IMR-90 (cell line): Measurements from ENCODE around the gene NOC2L. TPM values are rescaled to one million over a fixed set of nuclear protein-coding genes. Genes with fewer than 3 reads are reported as not detected.

Experiments
- ATAC-seq: fragments of 200-7000 bp; cut with Tn5 transposase; 2 replicates; pipeline ENCODE4 v1.9.1; 2020; ENCODE audit warnings: low read depth, mild to moderate bottlenecking, moderate library complexity
- BruUV-seq: library from RNA; stranded (reverse); fragments of 400-500 nt; replicated peaks from 2 replicates; lab custom pipeline; 2021; lab: Mats Ljungman, UMichigan
- CTCF ChIA-PET: fragments of 300-600 bp; formaldehyde crosslinking; extraction: SDS; loops from one replicate; lab custom pipeline; 2021; ENCODE audit warnings: antibody characterized with exemption; lab: Yijun Ruan, JAX
- POLR2A ChIA-PET: fragments of 300-600 bp; sonication (Branson Sonifier 250); formaldehyde crosslinking; loops from one replicate; lab custom pipeline; 2022; ENCODE audit warnings: antibody characterized with exemption; ENCODE audit not compliant: unreplicated experiment; lab: Charles Lee
- DNase-seq: peaks from one replicate; pipeline ENCODE4 v3.0.0; 2013
- H2AFZ ChIP-seq: replicated peaks from 2 replicates; pipeline ENCODE3; 2013; ENCODE audit warnings: low read length, mild to moderate bottlenecking; ENCODE audit not compliant: poor library complexity
- H2AK5ac ChIP-seq: 2 replicates; pipeline ENCODE4 v1.6.1; 2013; ENCODE audit warnings: low read depth, low read length, inconsistent platforms
- H2AK9ac ChIP-seq: replicated peaks from 2 replicates; pipeline ENCODE3; 2013; ENCODE audit warnings: mild to moderate bottlenecking, low read depth, low read length, moderate library complexity; ENCODE audit not compliant: poor library complexity
- H2BK120ac ChIP-seq: 2 replicates; pipeline ENCODE4 v1.6.1; 2013; ENCODE audit warnings: low read depth, low read length, inconsistent platforms
- H2BK15ac ChIP-seq: 3 replicates; pipeline ENCODE4 v1.6.1; 2013; ENCODE audit warnings: low read depth, low read length, inconsistent platforms
- H2BK20ac ChIP-seq: 2 replicates; pipeline ENCODE4 v1.6.1; 2013; ENCODE audit warnings: low read depth, mild to moderate bottlenecking, inconsistent platforms, low read length, moderate library complexity
- H2BK5ac ChIP-seq: 2 replicates; pipeline ENCODE4 v1.6.1; 2013; ENCODE audit warnings: mild to moderate bottlenecking, low read depth, low read length, inconsistent platforms; ENCODE audit not compliant: poor library complexity, severe bottlenecking
- H3K14ac ChIP-seq: replicated peaks from 2 replicates; pipeline ENCODE4 v1.6.1; 2013; ENCODE audit warnings: low read depth, low read length, inconsistent platforms
- H3K18ac ChIP-seq: 2 replicates; pipeline ENCODE4 v1.6.1; 2013; ENCODE audit warnings: low read depth, low read length, control low read depth
- H3K23ac ChIP-seq: 2 replicates; pipeline ENCODE4 v1.6.1; 2013; ENCODE audit warnings: low read depth, low read length, inconsistent platforms
- H3K27ac ChIP-seq: 2 replicates; pipeline ENCODE4 v1.5.1; 2013; ENCODE audit warnings: mild to moderate bottlenecking, control low read depth, low read length; ENCODE audit not compliant: insufficient read depth
- H3K27me3 ChIP-seq: 2 replicates; pipeline ENCODE4 v1.6.1; 2013; ENCODE audit warnings: low read length; ENCODE audit not compliant: control insufficient read depth, insufficient read depth
- H3K36me3 ChIP-seq: 2 replicates; pipeline ENCODE4 v1.6.1; 2013; ENCODE audit warnings: low read length, mixed read lengths; ENCODE audit not compliant: control insufficient read depth, insufficient read depth
- H3K4ac ChIP-seq: 2 replicates; pipeline ENCODE4 v1.6.1; 2013; ENCODE audit warnings: low read depth, low read length, inconsistent platforms
- H3K4me1 ChIP-seq: 2 replicates; pipeline ENCODE4 v1.6.1; 2013; ENCODE audit warnings: low read length, mixed read lengths; ENCODE audit not compliant: control insufficient read depth, insufficient read depth
- H3K4me2 ChIP-seq: 2 replicates; pipeline ENCODE4 v1.6.1; 2013; ENCODE audit warnings: low read depth, mild to moderate bottlenecking, control low read depth, low read length, moderate library complexity
- H3K4me3 ChIP-seq: 2 replicates; pipeline ENCODE4 v1.5.1; 2013; ENCODE audit warnings: low read depth, mild to moderate bottlenecking, control low read depth, low read length, moderate library complexity; ENCODE audit not compliant: insufficient read depth
- H3K56ac ChIP-seq: 2 replicates; pipeline ENCODE4 v1.6.1; 2013; ENCODE audit warnings: low read length, inconsistent platforms; ENCODE audit not compliant: insufficient read depth; ENCODE audit errors: extremely low read depth
- H3K79me1 ChIP-seq, 2 experiments: 2 replicates each; pipeline ENCODE4 v1.6.1; 2013; ENCODE audit warnings: low read length in 2 of 2, inconsistent platforms in 1 of 2, low read depth in 1 of 2
- H3K9ac ChIP-seq: 2 replicates; pipeline ENCODE4 v1.6.1; 2013; ENCODE audit warnings: low read depth, low read length, control low read depth
- H3K9me1 ChIP-seq: 2 replicates; pipeline ENCODE4 v1.6.1; 2013; ENCODE audit warnings: low read length, inconsistent platforms; ENCODE audit not compliant: insufficient read depth
- H3K9me3 ChIP-seq: 2 replicates; pipeline ENCODE4 v1.6.1; 2013; ENCODE audit warnings: low read length; ENCODE audit not compliant: control insufficient read depth, insufficient read depth
- H4K20me1 ChIP-seq: 2 replicates; pipeline ENCODE4 v1.6.1; 2013; ENCODE audit warnings: low read length, inconsistent platforms; ENCODE audit not compliant: insufficient read depth
- H4K5ac ChIP-seq: 2 replicates; pipeline ENCODE4 v1.6.1; 2013; ENCODE audit warnings: mild to moderate bottlenecking, low read depth, low read length, control low read depth
- H4K8ac ChIP-seq, 2 experiments: 2 replicates each; pipeline ENCODE4 v1.6.1; 2013; ENCODE audit warnings: low read depth in 2 of 2, low read length in 2 of 2, control low read depth in 1 of 2, inconsistent platforms in 1 of 2
- H4K91ac ChIP-seq: 2 replicates; pipeline ENCODE4 v1.6.1; 2013; ENCODE audit warnings: low read depth, low read length, inconsistent platforms; ENCODE audit not compliant: insufficient read depth
- BHLHE40 ChIP-seq: fragments of 150-350 bp; IDR thresholded peaks from 2 replicates; pipeline ENCODE4 v1.6.1; 2016; ENCODE audit warnings: mild to moderate bottlenecking, low read depth, low read length
- CEBPB ChIP-seq: IDR thresholded peaks from 2 replicates; pipeline ENCODE4 v1.6.1; 2012; ENCODE audit warnings: low read depth, low read length, improper control_type of control experiment
- CHD1 ChIP-seq: IDR thresholded peaks from 2 replicates; pipeline ENCODE4 v1.6.1; 2012; ENCODE audit warnings: low read depth, low read length, improper control_type of control experiment
- FOS ChIP-seq: fragments of 150-350 bp; IDR thresholded peaks from 2 replicates; pipeline ENCODE4 v1.6.1; 2016; ENCODE audit warnings: low read depth, low read length
- MAFK ChIP-seq: IDR thresholded peaks from 2 replicates; pipeline ENCODE4 v1.6.1; 2012; ENCODE audit warnings: low read depth, low read length, improper control_type of control experiment
- MAZ ChIP-seq: IDR thresholded peaks from 2 replicates; pipeline ENCODE4 v1.6.1; 2012; ENCODE audit warnings: low read depth, mild to moderate bottlenecking, low read length, improper control_type of control experiment, moderate library complexity, borderline replicate concordance
- MXI1 ChIP-seq: IDR thresholded peaks from 2 replicates; pipeline ENCODE4 v1.6.1; 2012; ENCODE audit warnings: low read depth, mild to moderate bottlenecking, low read length, moderate library complexity, borderline replicate concordance
- POLR2A ChIP-seq: IDR thresholded peaks from 2 replicates; pipeline ENCODE4 v1.6.1; 2012; ENCODE audit warnings: mild to moderate bottlenecking, low read depth, low read length
- RAD21 ChIP-seq: IDR thresholded peaks from 2 replicates; pipeline ENCODE4 v1.6.1; 2012; ENCODE audit warnings: low read length, improper control_type of control experiment
- RCOR1 ChIP-seq: IDR thresholded peaks from 2 replicates; pipeline ENCODE4 v1.6.1; 2012; ENCODE audit warnings: mild to moderate bottlenecking, low read length, improper control_type of control experiment; ENCODE audit not compliant: insufficient replicate concordance
- RFX5 ChIP-seq: IDR thresholded peaks from 2 replicates; pipeline ENCODE4 v1.8.0; 2012; ENCODE audit warnings: low read depth, mild to moderate bottlenecking, low read length, moderate library complexity
- SMC3 ChIP-seq: fragments of 150-350 bp; IDR thresholded peaks from 2 replicates; pipeline ENCODE4 v1.6.1; 2016; ENCODE audit warnings: low read depth, mild to moderate bottlenecking, antibody characterized with exemption, low read length, moderate library complexity
- USF2 ChIP-seq: fragments of 150-350 bp; IDR thresholded peaks from 2 replicates; pipeline ENCODE4 v1.6.1; 2017; ENCODE audit warnings: mild to moderate bottlenecking, antibody characterized with exemption, low read length, low read depth
- WGBS, 2 experiments: methylation state at CpG; one replicate each; pipeline versions ENCODE4 v1.1.5 to v1.1.7; 2013; ENCODE audit warnings: missing lambda C conversion rate in 2 of 2; ENCODE audit not compliant: insufficient read length in 1 of 2; ENCODE audit errors: extremely low coverage in 2 of 2; 5-methylcytosine and 5-hydroxymethylcytosine counted together
- dilution Hi-C: fragments of 300-500 bp; cut with HindIII; formaldehyde crosslinking; loops from one replicate; pipeline ENCODE4 v1.14.3; 2018; ENCODE audit warnings: low sequenced_read_pairs; ENCODE audit not compliant: unreplicated experiment
- in situ Hi-C: fragments of 300-500 bp; cut with MboI; formaldehyde crosslinking; loops from 3 replicates; pipeline ENCODE4 v1.14.3; 2019; ENCODE audit warnings: low sequenced_read_pairs, inconsistent platforms, mixed read lengths
- intact Hi-C: fragments of 100-400 bp; cut with micrococcal nuclease; formaldehyde crosslinking; loops from 2 replicates; pipeline ENCODE4 v1.10.0; 2022
- polyA plus RNA-seq, 3 experiments: library from polyadenylated mRNA; depleted of rRNA; stranded (reverse); fragments of >200 nt; gene quantifications; 2 replicates each; pipeline ENCODE4 v1.2.3, GENCODE V29; 2012; ENCODE audit warnings: low replicate concordance in 1 of 3
- total RNA-seq: library from RNA; depleted of rRNA; stranded (reverse); fragments of >200 nt; gene quantifications from 2 replicates; pipeline ENCODE4 v1.2.3, GENCODE V29; 2012
- TF ChIP-seq, protein P1 (sequence below): conservative IDR thresholded peaks from 2 replicates; pipeline ENCODE4 v1.5.1; 2012; ENCODE audit warnings: mild to moderate bottlenecking, low read depth, low read length, improper control_type of control experiment
- TF ChIP-seq, protein P2 (sequence below): fragments of 150-350 bp; IDR thresholded peaks from 2 replicates; pipeline ENCODE4 v1.6.1; 2016; ENCODE audit warnings: low read depth, mild to moderate bottlenecking, low read length, moderate library complexity, borderline replicate concordance

NOC2L gene
- total and polyA plus RNA-seq, 2 of the 4 experiments (the other 2 are of a cell fraction), result 74.2 to 106 TPM

- no peak overlapping the region for H3K4me2 ChIP-seq
- no peaks in the 10 kb centered on the region for H3K27me3 ChIP-seq
- H2BK15ac ChIP-seq, result no peak overlapping the region
- no peak overlapping the region for H3K27ac ChIP-seq
- H3K36me3 ChIP-seq, result no peaks in the 10 kb centered on the region
- ChIA-PET POLR2A (no interaction called here), CTCF (no interaction called here)
- DNase-seq (no peak), ATAC-seq (no peak)
- no peak overlapping the region for H4K91ac ChIP-seq
- H3K9ac ChIP-seq, result no peak overlapping the region
- WGBS, 2 experiments, result 85% methylated on average over 20 of the region's 37 CpGs; no CpG with 5 or more reads in 1 of the 2 experiments
- peak overlapping the region; percentile 43 for H2AFZ ChIP-seq
- H3K9me3 ChIP-seq, result no peaks in the 10 kb centered on the region
- H3K4me1 ChIP-seq, result peaks cover 8% of the 10 kb centered on the region
- no peak overlapping the region for H4K8ac ChIP-seq
- H3K4ac ChIP-seq, result no peak overlapping the region
- no peak overlapping the region for H2BK5ac ChIP-seq
- no peak overlapping the region for H3K18ac ChIP-seq
- H3K14ac ChIP-seq, result no peak overlapping the region
- H2BK120ac ChIP-seq, result no peak overlapping the region
- no peak overlapping the region for H3K23ac ChIP-seq
- peak overlapping the region; percentile 16; the same call in 1 of the 2 replicates for H2AK5ac ChIP-seq
- peaks cover 6% of the 10 kb centered on the region; the same call in 1 of the 2 replicates for H3K9me1 ChIP-seq
- H3K56ac ChIP-seq, result no peak overlapping the region
- dilution Hi-C loops, result no loop called here
- intact Hi-C loops, result no loop called here
- H2AK9ac ChIP-seq, result peak overlapping the region; percentile 78
- peaks cover 4% of the 10 kb centered on the region; the same call in 1 of the 2 replicates for H4K20me1 ChIP-seq
- no peak overlapping the region for H4K5ac ChIP-seq
- no TSS peak for BruUV-seq
- in situ Hi-C loops, result no loop called here
- peaks cover 6 to 15% of the 10 kb centered on the region in 2 experiments; a peak in 3 of 4 replicates for H3K79me1 ChIP-seq
- no peak overlapping the region for H3K4me3 ChIP-seq
- H2BK20ac ChIP-seq, result no peak overlapping the region
- no peak for TF ChIP-seq CHD1
- TF ChIP-seq MAZ, result no peak
- TF ChIP-seq CEBPB, result no peak
- TF ChIP-seq, protein P1, sequence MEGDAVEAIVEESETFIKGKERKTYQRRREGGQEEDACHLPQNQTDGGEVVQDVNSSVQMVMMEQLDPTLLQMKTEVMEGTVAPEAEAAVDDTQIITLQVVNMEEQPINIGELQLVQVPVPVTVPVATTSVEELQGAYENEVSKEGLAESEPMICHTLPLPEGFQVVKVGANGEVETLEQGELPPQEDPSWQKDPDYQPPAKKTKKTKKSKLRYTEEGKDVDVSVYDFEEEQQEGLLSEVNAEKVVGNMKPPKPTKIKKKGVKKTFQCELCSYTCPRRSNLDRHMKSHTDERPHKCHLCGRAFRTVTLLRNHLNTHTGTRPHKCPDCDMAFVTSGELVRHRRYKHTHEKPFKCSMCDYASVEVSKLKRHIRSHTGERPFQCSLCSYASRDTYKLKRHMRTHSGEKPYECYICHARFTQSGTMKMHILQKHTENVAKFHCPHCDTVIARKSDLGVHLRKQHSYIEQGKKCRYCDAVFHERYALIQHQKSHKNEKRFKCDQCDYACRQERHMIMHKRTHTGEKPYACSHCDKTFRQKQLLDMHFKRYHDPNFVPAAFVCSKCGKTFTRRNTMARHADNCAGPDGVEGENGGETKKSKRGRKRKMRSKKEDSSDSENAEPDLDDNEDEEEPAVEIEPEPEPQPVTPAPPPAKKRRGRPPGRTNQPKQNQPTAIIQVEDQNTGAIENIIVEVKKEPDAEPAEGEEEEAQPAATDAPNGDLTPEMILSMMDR, result no peak
- TF ChIP-seq RFX5, result no peak
- TF ChIP-seq FOS, result no peak
- TF ChIP-seq RCOR1, result no peak
- TF ChIP-seq POLR2A, result no peak
- TF ChIP-seq SMC3, result no peak
- TF ChIP-seq, protein P2, sequence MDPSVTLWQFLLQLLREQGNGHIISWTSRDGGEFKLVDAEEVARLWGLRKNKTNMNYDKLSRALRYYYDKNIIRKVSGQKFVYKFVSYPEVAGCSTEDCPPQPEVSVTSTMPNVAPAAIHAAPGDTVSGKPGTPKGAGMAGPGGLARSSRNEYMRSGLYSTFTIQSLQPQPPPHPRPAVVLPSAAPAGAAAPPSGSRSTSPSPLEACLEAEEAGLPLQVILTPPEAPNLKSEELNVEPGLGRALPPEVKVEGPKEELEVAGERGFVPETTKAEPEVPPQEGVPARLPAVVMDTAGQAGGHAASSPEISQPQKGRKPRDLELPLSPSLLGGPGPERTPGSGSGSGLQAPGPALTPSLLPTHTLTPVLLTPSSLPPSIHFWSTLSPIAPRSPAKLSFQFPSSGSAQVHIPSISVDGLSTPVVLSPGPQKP, result no peak
- no peak for TF ChIP-seq MXI1
- no peak for TF ChIP-seq RAD21
- no peak for TF ChIP-seq USF2
- TF ChIP-seq MAFK, result no peak
- TF ChIP-seq BHLHE40, result no peak
Measured at GRCh38 chr1:1006305-1007159, 47.5 kb upstream of the NOC2L start.
